Activated CD4-positive, alpha-beta T cell treated with anti-CD3 and anti-CD28 coated beads, Interleukin-2, amount 50 U/mL, for 48 hours (primary cell): Measurements from ENCODE around the gene PDE4D.
"Not testable (repeated sequence)": the region's sequence is repeated elsewhere in the genome, so short reads cannot be mapped to it uniquely, and the experiment has no call there.

ENCODE experiments used
- DNase-seq, 2 experiments: peaks; one replicate each; pipeline ENCODE4 v3.0.0-alpha.2; 2020

PDE4D gene

DNA sequence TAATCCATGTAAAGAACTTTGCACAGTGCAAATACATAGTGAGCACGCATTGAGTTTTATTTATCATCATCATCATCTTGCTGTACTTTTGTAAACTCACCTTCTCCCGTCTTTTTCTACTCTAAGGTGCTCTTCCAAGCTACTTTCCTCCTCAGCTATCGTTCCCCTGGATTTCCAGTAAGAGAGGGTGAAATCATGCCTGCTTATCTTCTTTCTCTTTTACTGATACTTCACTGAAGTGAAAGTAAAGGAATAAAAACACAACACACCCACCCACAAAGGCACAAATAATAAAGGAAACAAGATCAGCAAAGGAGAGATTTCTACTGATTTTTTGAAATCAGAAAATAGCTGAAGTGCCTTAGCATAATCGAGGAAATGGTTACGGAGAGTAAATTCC lies 800.8 kb downstream of the PDE4D start:
- no peak for DNase-seq

DNA sequence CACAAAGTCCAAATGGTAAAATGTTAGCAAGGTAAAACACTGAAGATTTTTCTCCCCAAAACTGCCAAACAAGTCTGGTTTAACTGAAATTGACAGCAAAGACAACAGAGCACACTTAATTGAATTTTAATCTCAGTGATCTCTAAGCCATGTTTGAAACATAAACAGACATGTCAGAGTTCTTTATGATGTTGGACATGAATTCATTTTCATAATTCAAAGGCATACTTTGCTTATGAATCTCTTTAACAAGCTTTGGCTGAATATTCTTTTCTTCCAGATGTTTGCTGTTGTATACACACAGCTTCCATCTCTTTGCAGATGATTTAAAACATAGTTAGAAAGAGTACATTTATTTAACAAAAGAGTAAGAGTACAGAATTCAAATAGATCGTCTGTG lies 801.6 kb downstream of the PDE4D start:
- DNase-seq: no peak

GRCh38 chr5:59090323-59090722 lies 803.2 kb downstream of the PDE4D start:
- DNase-seq: no peak

DNA sequence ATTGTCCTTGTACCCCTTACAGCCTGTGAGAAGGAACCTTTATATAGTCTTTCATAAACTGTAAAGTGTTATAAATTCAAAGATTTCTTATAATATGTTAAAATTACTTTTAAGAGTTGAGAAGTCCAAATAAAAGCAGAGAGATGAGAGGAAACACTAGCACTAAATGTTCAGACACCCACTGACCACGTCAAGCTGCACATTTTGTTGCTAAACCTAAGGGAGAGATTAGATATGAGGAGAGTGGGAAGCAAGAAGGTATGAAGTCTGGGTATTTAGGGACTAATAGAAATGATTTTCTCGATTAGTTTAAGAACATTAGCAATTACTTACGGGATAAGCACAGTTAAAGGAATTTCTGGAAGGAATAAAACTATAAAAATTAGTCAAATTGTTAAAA lies 803.8 kb downstream of the PDE4D start:
- DNase-seq: no peak

DNA sequence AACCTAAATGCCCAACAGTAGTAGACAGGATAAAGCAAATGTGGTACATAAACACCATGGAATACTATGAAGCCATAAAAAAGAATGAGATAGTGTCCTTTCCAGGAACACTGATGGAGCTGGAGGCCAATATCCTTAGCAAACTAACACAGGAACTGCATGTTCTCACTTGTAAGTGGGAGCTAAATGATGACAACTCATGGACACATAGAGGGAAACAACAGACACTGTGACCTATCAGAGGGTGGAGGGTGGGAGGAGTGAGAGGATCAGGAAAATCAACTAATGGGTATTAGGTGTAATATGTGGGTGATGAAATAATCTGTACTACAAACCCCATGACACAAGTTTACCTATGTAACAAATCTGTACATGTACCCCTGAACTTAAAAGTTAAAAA lies 805.0 kb downstream of the PDE4D start:
- DNase-seq: no peak

- no peak for DNase-seq
Observed at GRCh38 chr5:59086024-59086423, 807.5 kb downstream of the PDE4D start.

DNA sequence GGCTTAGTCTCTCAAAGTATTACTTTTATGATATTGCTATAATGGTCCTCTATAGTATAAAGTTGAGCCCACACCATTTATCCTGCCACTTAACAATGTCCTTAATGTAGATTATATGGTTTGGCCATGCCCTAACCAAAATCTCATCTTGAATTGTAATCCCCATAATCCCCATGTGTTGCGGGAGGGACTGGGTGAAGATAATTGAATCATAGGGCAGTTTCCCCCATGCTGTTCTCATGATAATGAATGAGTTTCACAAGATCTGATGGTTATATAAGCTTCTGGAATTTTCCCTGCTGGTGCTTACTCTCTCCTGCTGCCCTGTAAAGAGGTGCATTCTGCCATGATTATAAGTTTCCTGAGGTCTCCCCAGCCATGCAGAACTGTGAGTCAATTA lies 811.8 kb downstream of the PDE4D start:
- DNase-seq: no peak

- DNase-seq: no peak
Observed at GRCh38 chr5:59079622-59080620, 813.6 kb downstream of the PDE4D start.

GRCh38 chr5:59071755-59072549 lies 821.6 kb downstream of the PDE4D start:
- no peak for DNase-seq

- no peak for DNase-seq
Observed at GRCh38 chr5:59069438-59070079, 824.0 kb downstream of the PDE4D start.

GRCh38 chr5:59067956-59068656 lies 825.4 kb downstream of the PDE4D start:
- DNase-seq: no peak

- DNase-seq: no peak
Observed at GRCh38 chr5:59066367-59067163, 827.0 kb downstream of the PDE4D start.

- no peak for DNase-seq
Observed at GRCh38 chr5:59065554-59065953, 828.0 kb downstream of the PDE4D start.

DNA sequence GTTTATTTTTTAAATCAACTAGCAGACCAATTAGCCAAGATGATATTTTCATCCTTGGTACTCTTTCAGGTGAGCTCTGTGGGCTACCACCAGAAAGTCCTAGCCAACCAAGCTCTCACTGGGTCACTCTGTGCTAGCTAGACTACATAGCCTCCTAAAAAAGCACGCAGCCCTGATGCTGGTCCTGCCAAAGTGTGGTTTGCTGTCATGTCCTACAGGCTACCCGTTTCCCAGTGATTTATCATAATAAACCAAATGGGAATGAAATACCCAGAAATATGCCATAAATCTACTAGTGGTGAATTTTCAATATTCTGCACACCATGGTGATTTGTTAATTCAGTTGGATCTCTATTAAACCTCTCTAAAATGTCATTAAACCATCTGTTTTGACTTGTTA lies 829.2 kb downstream of the PDE4D start:
- DNase-seq: no peak

DNA sequence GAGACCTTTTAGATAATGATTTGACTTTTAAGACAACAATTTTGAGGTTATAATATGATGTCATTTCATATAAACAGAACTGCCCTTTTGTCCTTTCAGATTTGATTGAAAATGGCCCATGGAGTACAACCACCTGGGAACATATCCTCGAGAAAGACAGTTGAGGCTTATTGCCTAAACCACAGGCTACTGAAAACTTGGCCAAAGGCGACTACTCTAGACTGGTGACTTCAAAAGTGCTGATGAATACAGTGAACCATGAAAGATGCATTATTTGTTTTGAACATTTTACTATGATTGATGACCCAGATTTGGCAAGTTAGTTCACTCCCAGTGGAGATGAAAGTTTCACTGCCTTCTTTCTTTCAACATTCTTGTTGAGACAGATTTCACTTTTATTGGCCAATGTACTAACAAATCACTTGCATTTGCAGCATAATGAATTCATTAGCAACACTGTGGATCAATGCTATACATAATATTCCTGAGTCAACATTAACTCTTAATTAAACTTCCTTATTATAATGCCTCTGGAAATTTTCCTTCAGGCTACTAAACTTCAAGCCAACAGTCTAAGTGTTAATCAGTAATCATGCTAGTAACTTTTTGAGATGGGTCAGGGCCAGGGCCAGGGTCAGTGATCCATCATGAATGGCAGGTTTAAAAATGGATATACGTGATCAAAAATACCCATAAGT lies 830.4 kb downstream of the PDE4D start:
- DNase-seq: no peak

GRCh38 chr5:59061377-59061776 lies 832.1 kb downstream of the PDE4D start:
- DNase-seq: no peak

- no peak for DNase-seq
Observed at GRCh38 chr5:59058969-59059687, 834.4 kb downstream of the PDE4D start.

- DNase-seq: no peak
Observed at GRCh38 chr5:59058237-59058636, 835.3 kb downstream of the PDE4D start.

GRCh38 chr5:59056599-59056998 lies 836.9 kb downstream of the PDE4D start:
- not testable (repeated sequence) for DNase-seq

DNA sequence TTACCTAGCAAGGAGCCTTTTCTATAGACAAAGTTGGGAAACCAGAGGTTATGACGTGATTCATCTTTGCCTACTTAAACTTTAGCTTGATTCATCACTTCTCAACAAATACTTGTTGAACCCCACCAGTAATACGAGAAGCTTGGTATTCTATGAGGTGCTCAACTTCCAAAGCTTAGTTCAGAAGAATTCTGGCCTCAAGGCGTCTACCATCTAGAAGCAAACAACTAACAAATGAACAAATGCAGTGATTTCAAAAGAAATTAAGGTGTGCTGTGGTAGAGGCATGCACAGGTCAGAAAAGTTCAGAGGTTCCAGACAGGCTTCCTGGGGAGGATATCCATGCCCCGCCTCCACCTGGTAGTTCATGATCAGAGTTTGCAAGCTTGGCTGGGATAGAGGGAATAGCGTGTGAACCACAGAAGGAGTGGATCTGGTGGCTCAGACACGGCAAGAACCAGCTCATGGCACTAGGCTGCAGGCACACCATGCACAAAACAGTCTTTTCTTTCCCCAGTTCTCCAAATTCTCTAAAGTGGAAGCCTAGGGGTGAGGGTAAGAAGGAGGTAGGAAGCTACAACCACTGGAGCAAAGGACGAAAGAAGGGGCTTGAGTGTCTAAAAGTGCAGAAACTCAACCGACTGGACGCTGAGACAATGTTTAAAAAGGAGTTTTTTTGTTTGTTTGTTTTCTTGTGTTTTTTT lies 837.6 kb downstream of the PDE4D start:
- DNase-seq: no peak
